ENCODE data around the gene TPD52L1. TPM values are rescaled to one million over a fixed set of nuclear protein-coding genes. Genes with fewer than 3 reads are reported as not detected.

TPD52L1 gene
- total and polyA plus RNA-seq, 5 donors from 2014 or later: 0.40 to 0.76 (median 0.53) TPM; not detected in 1

- Mint-ChIP-seq H3K27ac (no peak overlapping the region), H3K4me1 (peaks cover 0 to 4% (median 1%) of the 10 kb centered on the region in 4 donors), H3K4me3 (no peak overlapping the region), H3K36me3 (no peaks in the 10 kb centered on the region), H3K9me3 (peaks cover 0 to 1% (median 0%) of the 10 kb centered on the region in 7 donors), H3K27me3 (peaks cover 10% of the 10 kb centered on the region)
- Histone ChIP-seq H3K4me3 (ENCODE audit: low read depth, low read length) (no peak overlapping the region), H3K4me1 (ENCODE audit: control insufficient read depth, insufficient read depth, low read length, poor library complexity, severe bottlenecking) (no peaks in the 10 kb centered on the region), H3K27me3 (ENCODE audit: control insufficient read depth, insufficient read depth, low read length) (peaks cover 1% of the 10 kb centered on the region), H3K36me3 (ENCODE audit: control insufficient read depth, insufficient read depth, low read length) (no peaks in the 10 kb centered on the region), H3K9me3 (ENCODE audit: control insufficient read depth in 2 of 2, low read length in 2 of 2) (no peaks in the 10 kb centered on the region), H3K27ac (ENCODE audit: insufficient read depth, low read length, poor library complexity, severe bottlenecking) (no peak overlapping the region)
- DNase-seq (no peak), ATAC-seq (ENCODE audit: low read depth in 2 of 2) (no peak)
Observed at GRCh38 chr6:125192610-125192930, 39.0 kb downstream of the TPD52L1 start.

GRCh38 chr6:125193208-125193607, 39.6 kb downstream of the TPD52L1 start:
- Histone ChIP-seq H3K36me3 (ENCODE audit: control insufficient read depth, insufficient read depth, low read length) (no peaks in the 10 kb centered on the region), H3K27me3 (ENCODE audit: control insufficient read depth, insufficient read depth, low read length) (peaks cover 6% of the 10 kb centered on the region), H3K4me3 (ENCODE audit: low read depth, low read length) (no peak overlapping the region), H3K9me3 (ENCODE audit: control insufficient read depth in 2 of 2, low read length in 2 of 2) (no peaks in the 10 kb centered on the region), H3K4me1 (ENCODE audit: control insufficient read depth, insufficient read depth, low read length, poor library complexity, severe bottlenecking) (no peaks in the 10 kb centered on the region), H3K27ac (ENCODE audit: insufficient read depth, low read length, poor library complexity, severe bottlenecking) (no peak overlapping the region)
- peaks cover 10% of the 10 kb centered on the region for H3K27me3 Mint-ChIP-seq
- no peaks in the 10 kb centered on the region for H3K36me3 Mint-ChIP-seq
- peaks cover 0 to 4% (median 1%) of the 10 kb centered on the region in 4 donors for H3K4me1 Mint-ChIP-seq
- H3K4me3 Mint-ChIP-seq: no peak overlapping the region
- H3K27ac Mint-ChIP-seq: no peak overlapping the region
- DNase-seq (no peak), ATAC-seq (ENCODE audit: low read depth in 2 of 2) (no peak)
- peaks cover 0 to 1% (median 0%) of the 10 kb centered on the region in 7 donors for H3K9me3 Mint-ChIP-seq

GRCh38 chr6:125194941-125195340, 41.4 kb downstream of the TPD52L1 start:
- Histone ChIP-seq H3K36me3 (ENCODE audit: control insufficient read depth, insufficient read depth, low read length) (no peaks in the 10 kb centered on the region), H3K4me1 (ENCODE audit: control insufficient read depth, insufficient read depth, low read length, poor library complexity, severe bottlenecking) (no peaks in the 10 kb centered on the region), H3K9me3 (ENCODE audit: control insufficient read depth in 2 of 2, low read length in 2 of 2) (no peaks in the 10 kb centered on the region), H3K27ac (ENCODE audit: insufficient read depth, low read length, poor library complexity, severe bottlenecking) (no peak overlapping the region), H3K4me3 (ENCODE audit: low read depth, low read length) (no peak overlapping the region), H3K27me3 (ENCODE audit: control insufficient read depth, insufficient read depth, low read length) (peaks cover 7% of the 10 kb centered on the region)
- H3K4me3 Mint-ChIP-seq: no peak overlapping the region
- no peak overlapping the region for H3K27ac Mint-ChIP-seq
- ATAC-seq (ENCODE audit: low read depth in 2 of 2) (no peak), DNase-seq (no peak)
- H3K9me3 Mint-ChIP-seq: peaks cover 0 to 1% (median 0%) of the 10 kb centered on the region in 7 donors
- peaks cover 0 to 4% (median 1%) of the 10 kb centered on the region in 4 donors for H3K4me1 Mint-ChIP-seq
- peaks cover 10% of the 10 kb centered on the region for H3K27me3 Mint-ChIP-seq
- no peaks in the 10 kb centered on the region for H3K36me3 Mint-ChIP-seq

GRCh38 chr6:125195526-125195925, 42.0 kb downstream of the TPD52L1 start:
- Histone ChIP-seq H3K4me3 (ENCODE audit: low read depth, low read length) (no peak overlapping the region), H3K36me3 (ENCODE audit: control insufficient read depth, insufficient read depth, low read length) (no peaks in the 10 kb centered on the region), H3K27me3 (ENCODE audit: control insufficient read depth, insufficient read depth, low read length) (peaks cover 7% of the 10 kb centered on the region), H3K4me1 (ENCODE audit: control insufficient read depth, insufficient read depth, low read length, poor library complexity, severe bottlenecking) (no peaks in the 10 kb centered on the region), H3K9me3 (ENCODE audit: control insufficient read depth in 2 of 2, low read length in 2 of 2) (no peaks in the 10 kb centered on the region), H3K27ac (ENCODE audit: insufficient read depth, low read length, poor library complexity, severe bottlenecking) (no peak overlapping the region)
- Mint-ChIP-seq H3K36me3 (no peaks in the 10 kb centered on the region), H3K27ac (no peak overlapping the region), H3K9me3 (peaks cover 0 to 1% (median 0%) of the 10 kb centered on the region in 7 donors), H3K27me3 (peaks cover 10% of the 10 kb centered on the region), H3K4me3 (no peak overlapping the region), H3K4me1 (peaks cover 0 to 4% (median 1%) of the 10 kb centered on the region in 4 donors)
- ATAC-seq (ENCODE audit: low read depth in 2 of 2) (no peak), DNase-seq (no peak)

GRCh38 chr6:125196613-125197012, 43.0 kb downstream of the TPD52L1 start:
- Histone ChIP-seq H3K27me3 (ENCODE audit: control insufficient read depth, insufficient read depth, low read length) (peaks cover 7% of the 10 kb centered on the region), H3K4me3 (ENCODE audit: low read depth, low read length) (no peak overlapping the region), H3K9me3 (ENCODE audit: control insufficient read depth in 2 of 2, low read length in 2 of 2) (no peaks in the 10 kb centered on the region), H3K36me3 (ENCODE audit: control insufficient read depth, insufficient read depth, low read length) (no peaks in the 10 kb centered on the region), H3K27ac (ENCODE audit: insufficient read depth, low read length, poor library complexity, severe bottlenecking) (no peak overlapping the region), H3K4me1 (ENCODE audit: control insufficient read depth, insufficient read depth, low read length, poor library complexity, severe bottlenecking) (no peaks in the 10 kb centered on the region)
- no peak for DNase-seq
- peaks cover 10% of the 10 kb centered on the region for H3K27me3 Mint-ChIP-seq
- H3K36me3 Mint-ChIP-seq: no peaks in the 10 kb centered on the region
- no peak overlapping the region for H3K27ac Mint-ChIP-seq
- H3K4me3 Mint-ChIP-seq: no peak overlapping the region
- H3K9me3 Mint-ChIP-seq: peaks cover 0 to 1% (median 0%) of the 10 kb centered on the region in 7 donors
- peaks cover 0 to 4% (median 1%) of the 10 kb centered on the region in 4 donors for H3K4me1 Mint-ChIP-seq
- ATAC-seq (ENCODE audit: low read depth in 2 of 2): no peak

DNA sequence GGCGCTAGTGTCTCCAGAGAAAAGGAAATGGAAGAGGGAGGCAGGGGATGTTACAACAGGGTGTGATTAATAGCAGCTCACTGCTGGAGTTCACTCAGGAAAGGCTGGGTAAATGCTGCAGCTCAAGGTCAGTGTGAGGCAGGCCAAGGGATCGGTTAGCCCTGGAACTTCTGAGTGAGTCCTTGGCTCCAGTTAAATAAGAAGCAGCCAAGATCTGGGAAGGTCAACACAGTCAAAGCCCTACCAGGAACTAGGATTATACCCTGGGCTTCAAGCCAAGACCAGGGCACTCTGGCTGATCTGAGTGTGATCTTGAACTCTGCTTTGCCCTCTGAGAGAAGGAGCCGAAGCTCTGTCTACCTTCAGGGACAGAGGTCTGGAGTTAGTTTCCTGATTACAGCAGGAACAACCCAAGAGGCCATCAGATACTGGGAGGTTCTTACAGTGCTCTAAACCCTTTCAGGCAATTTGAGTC, 44.3 kb downstream of the TPD52L1 start:
- no peak for ATAC-seq (ENCODE audit: low read depth in 2 of 2)
- H3K36me3 ChIP-seq (ENCODE audit: control insufficient read depth, insufficient read depth, low read length): no peaks in the 10 kb centered on the region
- H3K9me3 Mint-ChIP-seq: peaks cover 0 to 1% (median 0%) of the 10 kb centered on the region in 7 donors
- no peaks in the 10 kb centered on the region for H3K36me3 Mint-ChIP-seq
- no peaks in the 10 kb centered on the region for H3K4me1 Mint-ChIP-seq
- no peak for DNase-seq
- peaks cover 7% of the 10 kb centered on the region for H3K27me3 ChIP-seq (ENCODE audit: control insufficient read depth, insufficient read depth, low read length)
- H3K27ac ChIP-seq (ENCODE audit: insufficient read depth, low read length, poor library complexity, severe bottlenecking): no peak overlapping the region
- H3K9me3 ChIP-seq (ENCODE audit: control insufficient read depth in 2 of 2, low read length in 2 of 2): no peaks in the 10 kb centered on the region
- no peak overlapping the region for H3K4me3 Mint-ChIP-seq
- peaks cover 10% of the 10 kb centered on the region for H3K27me3 Mint-ChIP-seq
- H3K4me3 ChIP-seq (ENCODE audit: low read depth, low read length): no peak overlapping the region
- no peaks in the 10 kb centered on the region for H3K4me1 ChIP-seq (ENCODE audit: control insufficient read depth, insufficient read depth, low read length, poor library complexity, severe bottlenecking)
- H3K27ac Mint-ChIP-seq: no peak overlapping the region

DNA sequence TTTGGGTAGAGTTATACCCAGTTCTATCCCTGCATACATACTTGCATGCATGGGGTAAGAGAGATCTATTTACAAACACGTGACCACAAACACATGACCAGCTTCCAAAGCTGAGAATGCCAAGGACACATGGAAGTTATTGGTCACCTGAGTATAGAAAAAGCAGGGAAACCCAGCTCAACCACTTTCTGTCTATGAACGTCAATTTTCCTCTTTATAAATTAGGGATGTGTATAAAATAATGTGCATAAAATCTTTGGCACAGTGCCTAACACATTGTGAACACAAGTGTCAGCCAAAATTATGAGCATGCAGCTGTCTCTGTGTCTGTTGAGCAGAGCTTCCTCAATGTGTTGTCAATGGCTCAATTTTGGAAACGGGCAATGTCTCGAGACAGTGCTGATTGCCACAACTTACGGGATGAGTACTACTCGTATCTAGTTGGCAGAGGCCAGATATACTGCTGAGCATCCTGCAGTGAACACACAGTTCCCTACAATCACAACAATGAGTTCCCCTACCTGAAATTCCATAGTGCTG, 44.9 kb downstream of the TPD52L1 start:
- Mint-ChIP-seq H3K36me3 (no peaks in the 10 kb centered on the region), H3K27me3 (peaks cover 10% of the 10 kb centered on the region), H3K9me3 (peaks cover 0 to 1% (median 0%) of the 10 kb centered on the region in 7 donors), H3K4me3 (no peak overlapping the region), H3K27ac (no peak overlapping the region), H3K4me1 (no peaks in the 10 kb centered on the region)
- no peak for DNase-seq
- Histone ChIP-seq H3K4me3 (ENCODE audit: low read depth, low read length) (no peak overlapping the region), H3K27me3 (ENCODE audit: control insufficient read depth, insufficient read depth, low read length) (peaks cover 7% of the 10 kb centered on the region), H3K27ac (ENCODE audit: insufficient read depth, low read length, poor library complexity, severe bottlenecking) (no peak overlapping the region), H3K4me1 (ENCODE audit: control insufficient read depth, insufficient read depth, low read length, poor library complexity, severe bottlenecking) (no peaks in the 10 kb centered on the region), H3K9me3 (ENCODE audit: control insufficient read depth in 2 of 2, low read length in 2 of 2) (no peaks in the 10 kb centered on the region), H3K36me3 (ENCODE audit: control insufficient read depth, insufficient read depth, low read length) (no peaks in the 10 kb centered on the region)
- no peak for ATAC-seq (ENCODE audit: low read depth in 2 of 2)

- no peak for DNase-seq
- no peaks in the 10 kb centered on the region for H3K36me3 ChIP-seq (ENCODE audit: control insufficient read depth, insufficient read depth, low read length)
- H3K4me3 ChIP-seq (ENCODE audit: low read depth, low read length): no peak overlapping the region
- Mint-ChIP-seq H3K4me1 (no peaks in the 10 kb centered on the region), H3K36me3 (no peaks in the 10 kb centered on the region), H3K4me3 (no peak overlapping the region), H3K9me3 (no peaks in the 10 kb centered on the region), H3K27ac (no peak overlapping the region), H3K27me3 (no peaks in the 10 kb centered on the region)
- no peak overlapping the region for H3K27ac ChIP-seq (ENCODE audit: insufficient read depth, low read length, poor library complexity, severe bottlenecking)
- ATAC-seq (ENCODE audit: low read depth in 2 of 2): no peak
- peaks cover 6% of the 10 kb centered on the region for H3K27me3 ChIP-seq (ENCODE audit: control insufficient read depth, insufficient read depth, low read length)
- no peaks in the 10 kb centered on the region for H3K9me3 ChIP-seq (ENCODE audit: control insufficient read depth in 2 of 2, low read length in 2 of 2)
- no peaks in the 10 kb centered on the region for H3K4me1 ChIP-seq (ENCODE audit: control insufficient read depth, insufficient read depth, low read length, poor library complexity, severe bottlenecking)
Observed at GRCh38 chr6:125200941-125201340, 47.4 kb downstream of the TPD52L1 start.
